Measurements from ENCODE around the gene LIF. TPM values are rescaled to one million over a fixed set of nuclear protein-coding genes. Genes with fewer than 3 reads are reported as not detected.

The LIF gene
- 100 to 1,000 TPM; 160 to 161 TPM for total RNA-seq

DNA sequence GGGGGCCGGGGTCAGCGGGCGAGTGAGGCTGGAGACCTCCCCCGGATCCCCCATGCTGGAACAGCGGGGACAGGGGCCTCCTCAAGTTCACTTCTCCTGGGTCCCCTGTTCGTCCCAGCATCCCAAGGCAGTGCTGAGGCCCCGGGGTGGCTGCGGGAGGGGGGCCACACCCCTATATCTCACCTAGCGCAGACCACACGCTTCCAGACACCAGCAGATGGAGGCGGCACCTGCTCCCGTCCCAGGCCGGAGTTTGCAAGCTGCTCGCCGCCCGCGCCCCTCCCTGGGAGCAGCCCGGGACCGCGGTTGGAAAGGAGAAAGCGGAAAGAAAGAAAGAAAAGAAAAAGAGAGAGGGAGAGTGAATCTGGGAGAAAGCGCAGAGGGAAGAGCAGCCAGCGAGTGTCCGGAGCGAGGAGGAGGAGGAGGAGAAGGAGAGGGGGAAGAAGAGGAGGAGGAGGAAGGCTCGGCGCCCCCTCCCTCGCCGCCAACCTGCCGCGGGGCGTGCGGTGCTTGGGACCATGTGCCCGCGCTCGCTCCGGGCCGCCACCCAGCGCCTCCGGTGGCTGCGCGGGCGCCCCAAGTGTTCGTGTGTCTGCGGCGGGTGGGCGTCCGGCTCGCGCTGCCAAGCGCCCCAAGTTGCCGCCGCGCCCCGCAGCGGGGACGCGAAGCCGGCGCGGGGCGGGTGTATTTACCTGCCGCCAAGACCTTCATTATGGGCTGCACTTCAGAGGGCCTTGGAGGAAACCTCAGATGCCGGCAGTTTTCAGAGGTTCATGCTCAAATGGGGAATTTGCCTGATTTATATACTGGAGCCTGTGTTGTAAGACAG lies at the start of gene LIF:
TSS of gene LIF (minus strand) at position 775 of the 829 bp plus-strand sequence. CDS start at position 711, 64 bp downstream.
- H3K36me3 Mint-ChIP-seq (ENCODE audit: low read depth): peaks cover 46% of the 10 kb centered on the region
- H3K4me1 Mint-ChIP-seq (ENCODE audit: low read depth): peaks cover 64% of the 10 kb centered on the region
- TF ChIP-seq, protein P1, sequence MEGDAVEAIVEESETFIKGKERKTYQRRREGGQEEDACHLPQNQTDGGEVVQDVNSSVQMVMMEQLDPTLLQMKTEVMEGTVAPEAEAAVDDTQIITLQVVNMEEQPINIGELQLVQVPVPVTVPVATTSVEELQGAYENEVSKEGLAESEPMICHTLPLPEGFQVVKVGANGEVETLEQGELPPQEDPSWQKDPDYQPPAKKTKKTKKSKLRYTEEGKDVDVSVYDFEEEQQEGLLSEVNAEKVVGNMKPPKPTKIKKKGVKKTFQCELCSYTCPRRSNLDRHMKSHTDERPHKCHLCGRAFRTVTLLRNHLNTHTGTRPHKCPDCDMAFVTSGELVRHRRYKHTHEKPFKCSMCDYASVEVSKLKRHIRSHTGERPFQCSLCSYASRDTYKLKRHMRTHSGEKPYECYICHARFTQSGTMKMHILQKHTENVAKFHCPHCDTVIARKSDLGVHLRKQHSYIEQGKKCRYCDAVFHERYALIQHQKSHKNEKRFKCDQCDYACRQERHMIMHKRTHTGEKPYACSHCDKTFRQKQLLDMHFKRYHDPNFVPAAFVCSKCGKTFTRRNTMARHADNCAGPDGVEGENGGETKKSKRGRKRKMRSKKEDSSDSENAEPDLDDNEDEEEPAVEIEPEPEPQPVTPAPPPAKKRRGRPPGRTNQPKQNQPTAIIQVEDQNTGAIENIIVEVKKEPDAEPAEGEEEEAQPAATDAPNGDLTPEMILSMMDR (IDR thresholded peaks at IDR 0.05): no peak
- peak within 1 kb of the TSS; percentile 94 for H3K27ac Mint-ChIP-seq
- intact Hi-C loops (cut with micrococcal nuclease): loop anchor here (5.0 kb wide), 1 partner anchor 69 kb away; no protein-coding TSS in a partner anchor
- H3K27me3 Mint-ChIP-seq: peaks cover 1% of the 10 kb centered on the region
- H3K9me3 Mint-ChIP-seq: no peaks in the 10 kb centered on the region
- CTCF ChIA-PET: interaction anchor here (0.6 to 3.6 kb wide), 4 partner anchors 17 to 144 kb away, joined by 3 to 10 read pairs (median 4); no protein-coding TSS in a partner anchor
- peak; percentile 57 for ATAC-seq
- DNase-seq: peak; percentile 74
- POLR2A ChIA-PET: interaction anchor here (1.0 to 4.3 kb wide), 5 partner anchors 10 to 150 kb away, joined by 3 to 20 read pairs (median 7); no protein-coding TSS in a partner anchor
- H3K4me3 Mint-ChIP-seq: peak within 1 kb of the TSS; percentile 97

DNA sequence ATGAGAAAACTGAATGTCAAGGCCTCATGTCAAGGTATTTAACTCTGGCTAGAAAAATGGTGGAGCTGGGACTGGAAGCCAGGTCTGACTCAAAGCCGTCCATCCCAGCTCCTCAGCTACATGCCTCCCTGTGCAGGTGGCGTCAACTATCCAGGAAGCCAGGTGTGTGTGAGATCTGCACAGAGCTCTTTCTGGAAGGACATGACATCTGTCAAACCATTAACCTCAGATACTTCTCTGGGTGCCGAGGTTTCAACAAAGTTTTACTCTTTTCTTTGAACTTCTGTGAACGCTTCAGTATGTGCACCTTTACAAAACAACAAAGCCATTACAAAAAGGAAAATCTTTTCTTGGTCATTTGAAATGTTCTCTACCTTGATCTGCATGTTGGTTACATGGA lies 49.8 kb upstream of the LIF start:
- Mint-ChIP-seq H3K27me3 (no peaks in the 10 kb centered on the region), H3K4me1 (ENCODE audit: low read depth) (peaks cover 50% of the 10 kb centered on the region), H3K36me3 (ENCODE audit: low read depth) (peaks cover 8% of the 10 kb centered on the region), H3K4me3 (no peak overlapping the region), H3K27ac (peak overlapping the region; percentile 51), H3K9me3 (no peaks in the 10 kb centered on the region)
- TF ChIP-seq, protein P1 (IDR thresholded peaks at IDR 0.05): no peak
- peak; percentile 12 for ATAC-seq
- intact Hi-C loops (cut with micrococcal nuclease): no loop called here
- ChIA-PET CTCF (interaction anchor here (1.1 to 19.3 kb wide), 6 partner anchors 8 to 93 kb away, joined by 3 to 472 read pairs (median 4); partner anchors contain the start of genes CASTOR1, RNF215, SEC14L2 and TBC1D10A), POLR2A (interaction anchor here (0.8 to 2.5 kb wide), 5 partner anchors 19 to 58 kb away, joined by 3 to 7 read pairs (median 4); no protein-coding TSS in a partner anchor)
- no peak for DNase-seq

GRCh38 chr22:30295576-30295975 lies 49.0 kb upstream of the LIF start:
- POLR2A ChIA-PET: interaction anchor here (0.8 to 1.8 kb wide), 4 partner anchors 19 to 59 kb away, joined by 3 to 4 read pairs (median 4); no protein-coding TSS in a partner anchor
- H3K4me1 Mint-ChIP-seq (ENCODE audit: low read depth): peaks cover 46% of the 10 kb centered on the region
- ATAC-seq (no peak), DNase-seq (no peak)
- no peak overlapping the region for H3K4me3 Mint-ChIP-seq
- no peaks in the 10 kb centered on the region for H3K9me3 Mint-ChIP-seq
- H3K36me3 Mint-ChIP-seq (ENCODE audit: low read depth): peaks cover 2% of the 10 kb centered on the region
- TF ChIP-seq, protein P1 (IDR thresholded peaks at IDR 0.05): no peak
- CTCF ChIA-PET: interaction anchor here (1.1 to 19.3 kb wide), 6 partner anchors 7 to 94 kb away, joined by 3 to 472 read pairs (median 4); partner anchors contain the start of genes CASTOR1, RNF215, SEC14L2 and TBC1D10A
- no peaks in the 10 kb centered on the region for H3K27me3 Mint-ChIP-seq
- intact Hi-C loops (cut with micrococcal nuclease): no loop called here
- H3K27ac Mint-ChIP-seq: peak overlapping the region; percentile 51

- ChIA-PET CTCF (interaction anchor here (1.9 to 19.3 kb wide), 2 partner anchors 31 to 95 kb away, joined by 5 to 472 read pairs; partner anchors contain the start of genes RNF215 and SEC14L2), POLR2A (interaction anchor here (0.8 to 1.8 kb wide), 3 partner anchors 20 to 54 kb away, joined by 4 read pairs; no protein-coding TSS in a partner anchor)
- intact Hi-C loops (cut with micrococcal nuclease): no loop called here
- no peaks in the 10 kb centered on the region for H3K27me3 Mint-ChIP-seq
- H3K36me3 Mint-ChIP-seq (ENCODE audit: low read depth): no peaks in the 10 kb centered on the region
- ATAC-seq (no peak), DNase-seq (no peak)
- TF ChIP-seq, protein P1 (IDR thresholded peaks at IDR 0.05): no peak
- H3K27ac Mint-ChIP-seq: no peak overlapping the region
- no peaks in the 10 kb centered on the region for H3K9me3 Mint-ChIP-seq
- H3K4me1 Mint-ChIP-seq (ENCODE audit: low read depth): peaks cover 51% of the 10 kb centered on the region
- no peak overlapping the region for H3K4me3 Mint-ChIP-seq
Observed at GRCh38 chr22:30294830-30295229, 48.3 kb upstream of the LIF start.
